HG02884 (cell line): ENCODE data around the gene EPN1.

Experiments used
- ATAC-seq: cut with Tn5 transposase; IDR thresholded peaks from one replicate; pipeline ENCODE4 v1.9.1; 2021; ENCODE audit warnings: mild to moderate bottlenecking, moderate library complexity; ENCODE audit not compliant: unreplicated experiment

EPN1 gene

GRCh38 chr19:55678121-55678671, 3.2 kb downstream of the EPN1 start:
- ATAC-seq: peak; percentile 61

- ATAC-seq: no peak
Observed at GRCh38 chr19:55679343-55680257, 4.6 kb downstream of the EPN1 start.

- ATAC-seq: no peak
Observed at GRCh38 chr19:55680339-55681130, 5.5 kb downstream of the EPN1 start.

- ATAC-seq: no peak
Observed at GRCh38 chr19:55681131-55682092, 6.4 kb downstream of the EPN1 start.

- no peak for ATAC-seq
Observed at GRCh38 chr19:55683449-55684261, 8.6 kb downstream of the EPN1 start.

GRCh38 chr19:55684946-55685681, 10.1 kb downstream of the EPN1 start:
- no peak for ATAC-seq

GRCh38 chr19:55685776-55686175, 10.8 kb downstream of the EPN1 start:
- no peak for ATAC-seq

- no peak for ATAC-seq
Observed at GRCh38 chr19:55686311-55687050, 11.5 kb downstream of the EPN1 start.

GRCh38 chr19:55687281-55688201, 12.5 kb downstream of the EPN1 start:
- no peak for ATAC-seq

GRCh38 chr19:55688422-55689218, 13.6 kb downstream of the EPN1 start:
- ATAC-seq: no peak

GRCh38 chr19:55689411-55690108, 14.5 kb downstream of the EPN1 start:
- no peak for ATAC-seq

- ATAC-seq: no peak
Observed at GRCh38 chr19:55690109-55690768, 15.2 kb downstream of the EPN1 start.

GRCh38 chr19:55690769-55691545, 15.9 kb downstream of the EPN1 start:
- ATAC-seq: no peak
